HG03039 (cell line): ENCODE measurements around the gene SLCO2A1.

Experiments used
- ATAC-seq: cut with Tn5 transposase; IDR thresholded peaks from one replicate; pipeline ENCODE4 v1.9.1; 2021; ENCODE audit warnings: mild to moderate bottlenecking, moderate library complexity; ENCODE audit not compliant: unreplicated experiment

Gene SLCO2A1

DNA sequence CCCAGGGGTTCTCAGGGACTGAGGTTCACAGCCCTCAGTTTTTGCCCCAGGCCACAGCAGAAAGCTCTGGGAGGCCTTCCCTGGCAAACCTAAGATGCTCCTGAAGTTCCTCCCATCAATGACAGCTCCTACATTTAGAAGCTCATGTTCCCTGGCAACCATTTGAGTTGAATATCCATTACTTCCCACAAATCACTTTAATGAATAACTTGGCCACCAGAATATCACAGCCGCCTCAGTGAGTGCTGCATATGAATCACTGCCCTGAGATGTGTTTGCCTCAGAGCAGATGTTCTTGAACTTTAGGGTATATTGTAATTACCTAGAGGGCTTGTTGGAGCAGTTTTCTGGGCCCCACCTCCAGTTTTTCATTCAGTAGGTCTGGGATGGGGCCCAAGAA lies 27.4 kb downstream of the SLCO2A1 start:
- no peak for ATAC-seq

DNA sequence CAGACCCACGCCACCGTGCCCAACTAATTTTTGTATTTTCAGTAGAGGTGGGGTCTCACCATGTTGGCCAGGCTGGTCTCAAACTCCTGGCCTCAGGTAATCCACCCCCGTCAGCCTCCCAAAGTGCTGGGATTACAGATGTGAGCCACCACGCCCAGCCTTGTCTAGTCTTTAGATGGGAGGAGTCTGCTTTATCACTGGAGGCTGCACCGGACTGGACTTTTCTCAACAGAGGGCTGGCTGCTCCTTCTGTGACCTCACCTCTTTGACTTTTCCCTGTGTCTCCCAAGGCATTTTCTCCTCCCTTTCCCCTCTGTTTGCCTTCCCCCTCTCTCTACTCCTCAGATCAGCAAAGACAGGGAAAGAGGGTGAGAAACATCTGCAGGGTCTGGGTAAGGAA lies 28.5 kb downstream of the SLCO2A1 start:
- ATAC-seq, result no peak

DNA sequence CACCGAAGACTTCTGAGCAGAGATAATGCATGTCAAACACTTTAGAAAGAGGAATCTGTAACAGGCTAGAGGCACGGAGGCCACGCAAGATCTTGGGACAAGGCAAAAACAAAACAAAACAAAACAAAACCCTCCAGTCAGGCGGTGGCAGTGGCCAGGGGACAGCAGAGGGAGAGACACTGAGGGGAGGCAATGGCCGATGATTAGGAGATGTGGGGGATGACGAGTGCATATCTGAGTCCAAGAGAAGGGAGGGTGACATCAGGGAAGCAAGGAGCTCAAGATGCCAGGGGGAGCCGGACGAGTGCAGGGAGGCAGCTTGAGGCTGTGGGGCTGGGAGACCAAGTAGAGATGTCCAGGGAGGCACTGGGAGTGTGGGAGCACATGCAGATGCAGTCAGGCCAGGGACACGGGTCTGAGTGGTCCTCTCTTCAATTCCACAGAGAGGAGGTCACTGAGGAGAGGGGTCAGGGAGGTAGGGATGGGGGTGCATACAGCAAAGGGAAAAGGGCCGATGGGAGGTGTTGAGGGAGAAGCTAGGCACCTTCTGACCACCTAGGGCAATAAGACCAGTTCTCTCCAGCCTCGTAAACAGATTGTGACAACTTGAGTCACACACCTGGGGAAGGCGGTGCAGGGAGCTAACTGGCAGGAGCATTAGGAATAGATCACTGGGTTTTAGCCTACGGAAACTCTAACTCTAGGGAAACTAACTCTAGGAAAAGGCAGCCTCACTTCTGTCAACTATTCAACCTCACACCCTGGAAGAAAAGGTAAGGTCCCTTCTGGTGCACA lies 29.6 kb downstream of the SLCO2A1 start:
- ATAC-seq, result no peak

DNA sequence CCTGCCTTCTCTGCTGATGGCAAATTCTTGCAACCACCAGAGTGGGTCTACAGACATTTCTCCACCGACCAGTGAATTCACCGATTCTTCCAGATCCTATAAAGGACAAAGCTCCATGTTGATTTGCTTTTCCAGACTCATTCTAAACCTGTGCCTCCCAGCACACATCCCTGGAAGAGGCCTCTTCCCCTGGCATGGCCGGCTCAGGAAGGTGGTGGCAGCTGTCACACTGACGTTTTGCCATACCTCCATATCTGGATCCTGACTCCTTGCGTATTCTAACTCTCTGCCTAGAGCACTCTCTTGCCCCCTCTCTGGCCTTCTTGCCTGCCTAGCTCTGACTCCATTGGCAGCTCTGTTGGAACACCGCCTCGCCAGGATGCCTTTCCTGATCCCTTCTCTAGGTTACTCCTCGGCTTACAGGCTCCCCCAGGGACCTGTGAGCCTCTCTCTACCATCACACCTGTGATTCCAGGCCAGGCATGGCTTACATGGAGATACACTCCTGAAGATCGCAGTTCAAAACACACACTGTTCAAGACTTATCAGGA lies 31.0 kb downstream of the SLCO2A1 start:
- ATAC-seq, result no peak

DNA sequence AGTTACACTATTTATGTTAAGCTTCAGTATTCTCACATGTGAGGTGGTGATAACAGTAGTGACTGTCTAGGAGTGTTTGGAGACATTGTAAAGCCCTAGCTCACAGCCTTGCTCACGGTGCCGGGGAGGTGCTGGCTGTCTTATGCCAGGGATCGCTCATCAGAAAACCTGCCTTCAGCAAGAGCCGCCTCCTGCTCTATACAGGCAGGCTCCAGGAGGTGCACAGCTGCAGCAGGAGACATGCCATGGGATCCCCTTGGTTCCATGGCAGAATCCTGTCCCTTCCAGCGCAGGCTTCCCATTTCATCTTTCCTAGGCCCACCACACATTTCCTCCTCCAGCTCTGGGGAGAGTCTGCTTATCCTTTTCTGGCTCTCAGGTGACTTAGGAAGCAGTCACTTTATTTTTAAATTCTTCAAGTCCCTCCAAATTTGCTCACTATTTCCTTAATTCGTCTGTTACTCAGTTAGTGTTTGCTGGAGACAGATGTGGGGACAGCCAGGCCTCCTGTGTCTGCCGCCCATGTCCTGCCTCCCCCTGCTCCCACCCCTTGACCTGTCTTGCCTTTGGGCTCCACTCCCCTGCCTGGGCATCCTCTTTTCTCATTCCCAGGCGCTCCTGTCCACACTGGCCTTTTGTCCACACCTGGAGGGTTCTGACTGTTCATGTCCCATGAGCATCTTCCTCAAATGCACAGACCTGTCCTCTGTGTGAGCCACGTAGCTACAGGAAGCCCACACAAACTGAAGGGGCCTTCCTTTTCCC lies 31.7 kb downstream of the SLCO2A1 start:
- ATAC-seq, result no peak

DNA sequence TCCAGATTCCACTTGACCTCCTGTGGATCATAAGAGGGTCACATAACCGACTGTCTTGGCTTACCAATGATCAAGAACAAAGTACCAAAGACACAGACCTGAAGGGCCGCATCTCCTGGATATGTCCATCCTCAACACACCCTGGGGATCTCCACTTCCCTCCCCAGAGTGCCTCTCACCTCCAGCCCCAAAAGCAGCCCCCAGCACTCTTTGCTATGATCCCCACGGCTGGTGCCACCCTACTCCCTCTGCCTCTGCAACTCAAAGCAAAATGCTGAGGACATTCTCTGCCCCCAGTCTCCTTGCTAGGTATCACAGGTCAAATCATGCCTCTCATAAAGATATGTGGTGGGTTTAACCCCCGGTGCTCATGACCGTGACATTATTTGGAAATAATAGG lies 32.7 kb downstream of the SLCO2A1 start:
- ATAC-seq, result no peak

DNA sequence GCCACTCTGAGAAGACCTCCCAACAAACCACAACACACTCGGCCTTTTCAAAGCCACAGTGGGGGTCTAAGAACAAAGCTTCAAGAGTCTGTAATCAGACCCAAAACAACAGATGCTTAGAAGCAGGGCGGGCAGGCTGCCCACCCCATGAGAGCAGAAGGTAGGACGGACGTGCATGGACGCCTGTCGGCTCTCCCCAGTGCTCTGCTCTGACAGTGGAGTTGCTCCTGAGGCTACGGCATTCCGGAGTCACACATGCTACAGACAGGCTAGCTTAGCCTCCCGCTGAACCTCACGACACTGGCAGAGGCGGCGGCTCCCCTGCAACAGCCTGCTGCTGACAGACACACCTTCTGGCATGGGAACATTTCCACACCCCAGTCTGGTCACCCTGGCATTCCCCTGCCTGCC lies 33.5 kb downstream of the SLCO2A1 start:
- no peak for ATAC-seq

DNA sequence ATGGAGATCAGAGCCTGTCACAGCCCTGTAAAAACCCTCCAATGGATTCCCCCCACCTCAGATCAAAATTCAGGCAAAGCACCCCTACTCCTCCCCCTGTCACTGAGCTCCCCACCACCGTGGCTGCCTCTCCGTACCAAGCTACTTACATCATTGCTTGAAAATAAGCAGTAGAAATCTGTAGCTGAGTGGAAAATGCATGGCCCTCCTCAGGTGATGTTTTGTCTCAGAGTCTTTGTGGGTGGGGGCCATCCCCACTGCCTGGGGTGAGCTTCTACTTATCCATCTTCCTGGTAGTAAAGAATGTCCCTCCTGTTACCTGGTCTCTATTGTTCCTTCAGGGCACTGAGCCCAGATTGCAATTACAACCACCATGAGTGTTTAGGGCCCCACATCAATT lies 34.5 kb downstream of the SLCO2A1 start:
- no peak for ATAC-seq

DNA sequence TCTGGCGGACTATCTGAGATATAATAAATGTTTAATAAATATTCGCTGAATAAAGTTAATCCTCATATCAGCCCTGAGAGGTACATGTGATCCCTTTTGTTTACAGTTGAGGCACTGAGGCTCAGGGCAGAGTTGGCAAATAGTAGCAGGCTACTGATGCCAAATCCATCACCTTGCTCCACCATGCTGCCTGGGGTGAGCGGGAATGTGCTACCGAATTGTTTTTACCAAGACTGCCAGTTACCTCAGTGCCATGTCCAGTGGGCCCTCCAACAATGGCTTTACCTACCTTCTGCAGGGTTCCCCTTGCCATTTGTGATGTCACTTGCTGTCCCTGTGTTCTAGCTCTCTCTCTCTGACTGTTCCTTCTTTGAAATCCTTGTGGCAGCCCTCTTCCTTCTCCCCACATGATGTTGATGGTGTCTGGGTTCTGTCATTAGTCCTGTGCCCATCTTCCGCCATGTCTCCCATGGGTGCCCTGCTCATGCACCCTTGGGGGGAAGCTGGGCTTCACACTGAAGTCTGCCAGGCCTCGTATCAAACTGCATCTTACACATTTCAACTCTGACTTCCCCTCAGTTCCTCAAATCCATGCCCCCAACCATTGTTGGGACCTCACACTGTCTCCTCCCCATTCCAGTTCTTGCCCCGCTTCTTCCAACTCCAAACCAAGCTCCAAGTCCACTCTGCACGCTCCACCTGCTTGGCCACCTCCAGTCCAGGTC lies 35.4 kb downstream of the SLCO2A1 start:
- no peak for ATAC-seq

DNA sequence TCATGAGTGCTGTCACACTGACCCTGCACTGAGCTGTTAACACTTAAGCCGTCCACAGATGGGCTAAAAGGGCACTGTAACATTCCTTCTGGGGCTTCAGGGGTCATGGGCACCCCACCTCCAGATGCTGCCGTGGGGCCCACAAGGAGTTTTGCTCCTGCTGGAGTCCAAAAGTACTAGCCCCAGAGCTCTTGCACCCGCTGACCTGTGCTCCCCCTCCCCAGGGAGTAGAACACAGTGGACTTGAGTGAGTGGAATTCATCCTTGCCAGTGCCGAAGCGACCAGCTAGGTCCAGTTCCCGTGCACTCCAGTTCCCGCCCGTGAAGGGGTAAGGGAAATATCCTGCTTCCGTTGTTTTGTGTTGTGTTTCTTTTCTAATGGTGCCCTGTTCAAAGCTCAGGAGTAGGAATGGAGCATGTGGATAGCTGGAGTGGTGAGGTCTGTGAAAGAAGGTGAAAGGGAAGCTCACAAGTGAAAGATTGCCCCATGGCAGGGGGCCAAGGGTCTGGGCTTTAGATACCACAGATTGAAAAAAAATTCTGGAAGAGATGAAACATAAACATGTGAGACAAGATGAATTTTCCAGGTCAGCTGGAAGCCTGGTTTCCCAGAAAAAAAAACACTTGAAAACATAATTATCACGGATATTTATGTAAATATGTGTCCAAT lies 36.6 kb downstream of the SLCO2A1 start:
- ATAC-seq, result no peak

DNA sequence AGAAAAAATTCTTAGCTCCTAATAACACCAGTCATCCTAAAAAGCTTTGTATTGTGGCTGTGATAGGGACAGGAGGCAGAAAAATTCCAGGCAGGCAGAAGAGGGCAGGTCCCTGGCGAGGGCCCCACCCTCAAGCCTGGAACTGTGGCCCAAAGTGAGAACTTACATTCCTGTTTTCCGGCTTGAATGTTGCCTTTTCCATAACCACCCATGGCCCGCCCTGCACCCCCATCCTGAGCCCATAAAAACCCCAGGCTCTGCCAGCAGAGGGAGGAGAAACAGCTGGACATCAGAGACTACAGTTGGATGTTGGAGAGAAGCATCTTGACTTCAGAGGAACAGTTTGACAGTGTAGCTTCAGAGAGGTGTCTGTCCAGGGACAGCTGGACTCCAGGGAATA lies 37.3 kb downstream of the SLCO2A1 start:
- ATAC-seq, result no peak

DNA sequence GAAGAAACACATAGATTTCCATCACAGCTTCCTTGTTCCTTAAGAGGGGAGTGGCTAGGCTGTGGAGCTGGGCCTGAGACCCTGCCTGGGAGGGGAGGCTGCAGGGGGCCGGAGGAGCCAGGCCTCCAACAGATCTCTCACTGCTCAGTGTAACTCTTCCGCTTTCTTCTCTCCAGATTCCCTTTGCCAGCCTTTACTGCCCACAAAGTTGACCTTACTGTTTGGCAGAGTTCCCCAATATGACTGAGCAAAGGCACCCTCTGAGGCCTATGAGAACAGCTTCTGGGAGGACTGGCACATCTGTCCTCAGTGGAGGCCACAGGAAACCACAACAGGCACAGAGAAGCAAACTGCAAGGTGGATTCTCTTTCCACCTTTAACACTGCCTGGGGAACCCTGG lies 38.1 kb downstream of the SLCO2A1 start:
- ATAC-seq, result no peak

DNA sequence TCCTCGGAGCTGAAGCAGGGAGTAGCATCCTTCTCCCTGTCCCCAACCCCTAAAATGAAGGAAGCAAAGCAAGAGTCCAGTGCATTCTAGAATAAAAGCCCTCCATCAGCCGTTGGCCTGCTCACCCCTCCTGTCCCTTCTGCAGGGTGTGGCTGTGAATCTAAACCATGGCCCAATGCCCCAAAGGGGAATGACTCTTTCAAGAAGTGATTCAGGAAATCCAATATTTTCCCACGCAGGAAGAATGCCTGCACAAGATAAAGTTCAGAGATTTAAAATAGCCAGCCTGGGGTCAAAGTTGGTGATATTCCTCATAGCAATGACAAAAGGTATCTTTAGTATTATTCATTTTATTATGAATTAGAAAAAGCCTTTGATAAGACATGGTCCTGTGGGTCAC lies 38.5 kb downstream of the SLCO2A1 start:
- ATAC-seq, result no peak

DNA sequence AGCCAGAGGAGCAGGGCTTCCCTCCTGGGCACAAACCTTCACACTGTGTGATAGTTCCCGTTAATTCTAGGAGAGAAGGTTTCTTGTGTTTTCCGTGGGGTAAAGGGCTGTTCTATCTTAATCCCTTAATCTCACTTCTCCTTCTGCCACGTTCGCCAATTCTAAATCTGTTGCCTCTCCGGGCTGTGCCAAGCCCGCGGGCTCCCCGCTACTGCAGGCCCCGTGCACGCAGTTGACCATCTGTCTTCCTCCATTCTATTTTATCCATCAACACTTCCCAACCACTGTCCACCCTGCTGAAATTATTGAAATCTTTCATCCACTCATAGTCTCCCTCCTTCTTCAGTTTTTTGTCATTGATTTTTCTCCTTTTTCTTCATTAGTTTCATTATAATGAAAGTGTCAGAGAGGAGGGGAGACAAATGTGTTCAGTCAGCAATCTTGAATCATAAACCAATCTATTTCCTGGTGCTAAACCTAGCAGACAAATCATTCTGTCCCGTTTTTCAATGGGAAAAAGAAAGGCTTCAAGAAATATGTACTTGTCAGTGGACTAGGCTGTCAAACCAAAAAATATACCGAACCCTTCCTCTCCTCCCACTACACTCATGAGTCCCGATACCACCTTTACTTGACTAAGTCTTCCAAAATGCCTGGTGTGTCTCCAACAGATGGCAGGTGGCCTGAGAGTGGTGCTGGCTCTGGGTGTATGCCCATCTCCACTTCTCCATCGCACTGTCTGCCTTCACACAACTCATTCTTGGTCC lies 39.6 kb downstream of the SLCO2A1 start:
- no peak for ATAC-seq

DNA sequence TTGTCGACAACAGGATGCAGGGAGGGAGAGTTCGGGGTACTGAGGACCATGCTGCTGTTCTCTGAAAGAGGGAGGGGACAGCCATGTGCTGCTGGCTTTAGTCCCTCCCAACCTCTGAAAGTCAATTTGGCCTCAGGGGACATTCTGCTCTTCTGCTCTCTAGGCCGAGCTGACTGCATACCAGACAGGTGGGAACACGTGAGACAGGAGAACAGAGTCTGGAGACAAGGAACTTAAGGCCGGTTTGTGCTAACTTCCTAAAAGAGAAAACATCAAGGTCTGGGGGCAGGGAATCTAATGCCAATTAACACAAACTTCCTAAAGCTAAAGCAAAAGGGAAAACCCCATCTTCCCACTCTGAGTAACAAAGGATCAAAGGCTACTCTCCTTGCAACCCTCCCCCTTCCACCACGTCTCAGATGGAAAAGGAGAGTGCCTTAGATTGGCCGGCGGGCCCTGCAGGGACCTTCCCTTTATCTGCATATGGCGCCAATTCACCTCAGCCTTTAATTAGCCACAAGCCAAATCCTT lies 41.0 kb downstream of the SLCO2A1 start:
- ATAC-seq, result no peak

DNA sequence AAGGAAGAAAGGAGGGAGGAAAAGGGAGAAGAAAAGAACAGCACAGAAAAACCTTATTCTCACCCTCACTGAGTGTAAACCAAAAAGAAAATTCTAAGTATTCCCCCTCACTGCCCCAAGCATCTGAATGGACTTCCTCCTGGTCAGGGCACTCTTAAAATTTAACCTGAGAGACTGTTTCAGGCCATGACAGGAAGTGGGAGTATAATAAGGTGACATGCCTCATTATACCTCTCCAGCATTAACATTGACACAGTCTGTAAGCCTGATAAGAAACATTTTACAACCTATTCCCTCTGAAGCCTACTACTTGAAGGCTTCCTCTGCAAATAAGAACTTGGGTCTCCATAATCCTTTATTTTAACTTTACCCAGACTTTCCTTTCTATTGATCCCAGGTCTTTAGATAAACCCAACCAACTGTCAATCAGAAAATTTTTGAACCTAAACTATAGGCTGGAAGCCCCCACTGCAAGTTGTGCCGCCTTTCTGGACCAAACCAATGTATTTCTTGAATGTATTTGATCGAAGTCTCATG lies 41.7 kb downstream of the SLCO2A1 start:
- no peak for ATAC-seq

DNA sequence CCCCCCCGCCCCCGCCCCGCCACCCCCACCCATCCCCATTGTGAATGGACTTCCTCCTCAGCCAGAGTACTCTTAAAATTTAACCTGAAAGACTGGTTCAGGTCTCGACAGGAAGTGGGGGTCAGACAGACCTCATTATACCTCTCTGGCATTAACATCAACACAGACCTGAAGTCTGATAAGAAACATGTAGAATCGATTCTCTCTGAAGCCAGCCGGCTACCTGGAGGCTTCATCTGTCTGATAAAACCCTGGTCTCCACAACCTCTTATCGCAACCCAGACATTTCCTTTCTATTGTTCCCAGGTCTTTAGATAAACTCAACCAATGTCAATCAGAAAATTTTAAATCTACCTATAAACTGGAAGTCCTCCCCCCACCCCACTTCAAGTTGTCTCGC lies 42.6 kb downstream of the SLCO2A1 start:
- ATAC-seq, result no peak

DNA sequence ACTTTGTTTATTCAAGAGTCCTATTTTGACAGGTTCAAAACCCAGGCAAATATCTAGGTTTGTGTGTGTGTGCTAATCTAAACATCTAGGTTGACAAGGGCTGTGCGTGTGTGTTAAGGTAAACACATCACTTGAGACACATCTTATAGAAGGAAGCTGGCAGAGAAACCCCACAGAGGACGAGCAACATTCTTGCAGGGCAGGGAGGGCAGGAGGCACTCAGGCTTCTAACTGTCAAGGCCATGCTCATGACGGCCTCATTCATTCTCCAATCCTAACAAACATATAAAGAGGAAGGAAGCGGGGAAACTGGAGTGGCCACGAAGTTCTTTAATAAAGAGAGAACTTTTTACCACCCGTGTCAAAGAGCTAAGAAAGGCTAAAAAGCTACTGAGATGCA lies 43.4 kb downstream of the SLCO2A1 start:
- no peak for ATAC-seq

DNA sequence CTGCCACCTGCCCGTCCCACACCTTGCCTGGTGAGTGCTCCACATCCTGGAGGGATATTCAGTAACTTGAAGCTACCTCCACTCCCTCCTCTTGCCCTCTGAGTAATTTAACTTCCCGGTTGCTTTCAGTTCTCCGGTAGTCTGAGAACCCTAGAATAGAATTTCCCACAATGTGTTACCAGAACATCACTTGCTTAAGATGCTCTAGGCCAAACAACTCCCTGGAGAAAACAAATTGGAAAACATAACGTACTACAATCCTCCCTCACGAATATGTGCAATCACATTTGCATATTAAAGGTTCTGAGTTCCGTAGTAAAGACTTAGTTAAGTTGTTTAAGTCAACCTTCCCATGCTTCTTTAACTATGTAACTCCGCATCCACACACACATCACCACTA lies 44.8 kb downstream of the SLCO2A1 start:
- ATAC-seq, result no peak
